Measurements from ENCODE around the gene ATP1A2.

DNA sequence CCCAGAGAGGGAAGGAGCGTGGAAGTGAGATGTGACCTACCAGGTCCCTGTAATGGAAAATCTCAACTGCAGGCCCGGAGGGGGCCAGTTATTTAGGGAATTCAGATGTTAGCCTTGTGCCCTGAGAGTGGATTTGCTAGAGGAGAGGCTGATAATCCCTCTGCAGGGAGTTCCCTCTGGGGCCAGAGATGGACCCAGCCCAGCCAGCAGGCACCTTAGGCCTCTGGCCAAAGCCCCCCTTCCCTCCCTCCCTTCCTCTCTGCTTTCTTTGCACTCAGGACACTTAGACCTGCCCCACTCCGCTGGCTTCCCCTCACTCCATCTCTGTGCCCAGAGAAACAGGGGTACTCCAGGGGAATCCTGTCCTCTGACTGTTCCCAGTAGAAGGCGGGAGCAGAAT lies 1.5 kb upstream of the ATP1A2 start:
- TF ChIP-seq EZH2 (IDR thresholded peaks at IDR 0.05; ENCODE audit: low read depth, unreplicated experiment) (no peak), JUNB (IDR thresholded peaks at IDR 0.05; ENCODE audit: unreplicated experiment) (no peak), POLR2AphosphoS5 (IDR thresholded peaks at IDR 0.05; ENCODE audit: low read depth) (no peak), EZH2phosphoT487 (IDR thresholded peaks at IDR 0.05; ENCODE audit: unreplicated experiment) (no peak), CREB1 (CRISPR knock-in tag; IDR thresholded peaks at IDR 0.05; ENCODE audit: low read depth) (no peak), ZNF331 (CRISPR knock-in tag; IDR thresholded peaks at IDR 0.05; ENCODE audit: low read depth) (no peak), NANOG (IDR thresholded peaks at IDR 0.05; ENCODE audit: borderline replicate concordance) (no peak), ZNF114 (CRISPR knock-in tag; IDR thresholded peaks at IDR 0.05) (no peak)
- TF ChIP-seq, protein P1, sequence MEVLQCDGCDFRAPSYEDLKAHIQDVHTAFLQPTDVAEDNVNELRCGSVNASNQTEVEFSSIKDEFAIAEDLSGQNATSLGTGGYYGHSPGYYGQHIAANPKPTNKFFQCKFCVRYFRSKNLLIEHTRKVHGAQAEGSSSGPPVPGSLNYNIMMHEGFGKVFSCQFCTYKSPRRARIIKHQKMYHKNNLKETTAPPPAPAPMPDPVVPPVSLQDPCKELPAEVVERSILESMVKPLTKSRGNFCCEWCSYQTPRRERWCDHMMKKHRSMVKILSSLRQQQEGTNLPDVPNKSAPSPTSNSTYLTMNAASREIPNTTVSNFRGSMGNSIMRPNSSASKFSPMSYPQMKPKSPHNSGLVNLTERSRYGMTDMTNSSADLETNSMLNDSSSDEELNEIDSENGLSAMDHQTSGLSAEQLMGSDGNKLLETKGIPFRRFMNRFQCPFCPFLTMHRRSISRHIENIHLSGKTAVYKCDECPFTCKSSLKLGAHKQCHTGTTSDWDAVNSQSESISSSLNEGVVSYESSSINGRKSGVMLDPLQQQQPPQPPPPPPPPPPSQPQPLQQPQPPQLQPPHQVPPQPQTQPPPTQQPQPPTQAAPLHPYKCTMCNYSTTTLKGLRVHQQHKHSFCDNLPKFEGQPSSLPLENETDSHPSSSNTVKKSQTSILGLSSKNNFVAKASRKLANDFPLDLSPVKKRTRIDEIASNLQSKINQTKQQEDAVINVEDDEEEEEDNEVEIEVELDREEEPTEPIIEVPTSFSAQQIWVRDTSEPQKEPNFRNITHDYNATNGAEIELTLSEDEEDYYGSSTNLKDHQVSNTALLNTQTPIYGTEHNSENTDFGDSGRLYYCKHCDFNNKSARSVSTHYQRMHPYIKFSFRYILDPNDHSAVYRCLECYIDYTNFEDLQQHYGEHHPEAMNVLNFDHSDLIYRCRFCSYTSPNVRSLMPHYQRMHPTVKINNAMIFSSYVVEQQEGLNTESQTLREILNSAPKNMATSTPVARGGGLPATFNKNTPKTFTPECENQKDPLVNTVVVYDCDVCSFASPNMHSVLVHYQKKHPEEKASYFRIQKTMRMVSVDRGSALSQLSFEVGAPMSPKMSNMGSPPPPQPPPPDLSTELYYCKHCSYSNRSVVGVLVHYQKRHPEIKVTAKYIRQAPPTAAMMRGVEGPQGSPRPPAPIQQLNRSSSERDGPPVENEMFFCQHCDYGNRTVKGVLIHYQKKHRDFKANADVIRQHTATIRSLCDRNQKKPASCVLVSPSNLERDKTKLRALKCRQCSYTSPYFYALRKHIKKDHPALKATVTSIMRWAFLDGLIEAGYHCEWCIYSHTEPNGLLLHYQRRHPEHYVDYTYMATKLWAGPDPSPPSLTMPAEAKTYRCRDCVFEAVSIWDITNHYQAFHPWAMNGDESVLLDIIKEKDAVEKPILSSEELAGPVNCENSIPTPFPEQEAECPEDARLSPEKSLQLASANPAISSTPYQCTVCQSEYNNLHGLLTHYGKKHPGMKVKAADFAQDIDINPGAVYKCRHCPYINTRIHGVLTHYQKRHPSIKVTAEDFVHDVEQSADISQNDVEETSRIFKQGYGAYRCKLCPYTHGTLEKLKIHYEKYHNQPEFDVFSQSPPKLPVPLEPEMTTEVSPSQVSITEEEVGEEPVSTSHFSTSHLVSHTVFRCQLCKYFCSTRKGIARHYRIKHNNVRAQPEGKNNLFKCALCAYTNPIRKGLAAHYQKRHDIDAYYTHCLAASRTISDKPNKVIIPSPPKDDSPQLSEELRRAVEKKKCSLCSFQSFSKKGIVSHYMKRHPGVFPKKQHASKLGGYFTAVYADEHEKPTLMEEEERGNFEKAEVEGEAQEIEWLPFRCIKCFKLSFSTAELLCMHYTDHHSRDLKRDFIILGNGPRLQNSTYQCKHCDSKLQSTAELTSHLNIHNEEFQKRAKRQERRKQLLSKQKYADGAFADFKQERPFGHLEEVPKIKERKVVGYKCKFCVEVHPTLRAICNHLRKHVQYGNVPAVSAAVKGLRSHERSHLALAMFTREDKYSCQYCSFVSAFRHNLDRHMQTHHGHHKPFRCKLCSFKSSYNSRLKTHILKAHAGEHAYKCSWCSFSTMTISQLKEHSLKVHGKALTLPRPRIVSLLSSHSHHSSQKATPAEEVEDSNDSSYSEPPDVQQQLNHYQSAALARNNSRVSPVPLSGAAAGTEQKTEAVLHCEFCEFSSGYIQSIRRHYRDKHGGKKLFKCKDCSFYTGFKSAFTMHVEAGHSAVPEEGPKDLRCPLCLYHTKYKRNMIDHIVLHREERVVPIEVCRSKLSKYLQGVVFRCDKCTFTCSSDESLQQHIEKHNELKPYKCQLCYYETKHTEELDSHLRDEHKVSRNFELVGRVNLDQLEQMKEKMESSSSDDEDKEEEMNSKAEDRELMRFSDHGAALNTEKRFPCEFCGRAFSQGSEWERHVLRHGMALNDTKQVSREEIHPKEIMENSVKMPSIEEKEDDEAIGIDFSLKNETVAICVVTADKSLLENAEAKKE (CRISPR knock-in tag; IDR thresholded peaks at IDR 0.05) = no peak
- TF ChIP-seq, protein P2, sequence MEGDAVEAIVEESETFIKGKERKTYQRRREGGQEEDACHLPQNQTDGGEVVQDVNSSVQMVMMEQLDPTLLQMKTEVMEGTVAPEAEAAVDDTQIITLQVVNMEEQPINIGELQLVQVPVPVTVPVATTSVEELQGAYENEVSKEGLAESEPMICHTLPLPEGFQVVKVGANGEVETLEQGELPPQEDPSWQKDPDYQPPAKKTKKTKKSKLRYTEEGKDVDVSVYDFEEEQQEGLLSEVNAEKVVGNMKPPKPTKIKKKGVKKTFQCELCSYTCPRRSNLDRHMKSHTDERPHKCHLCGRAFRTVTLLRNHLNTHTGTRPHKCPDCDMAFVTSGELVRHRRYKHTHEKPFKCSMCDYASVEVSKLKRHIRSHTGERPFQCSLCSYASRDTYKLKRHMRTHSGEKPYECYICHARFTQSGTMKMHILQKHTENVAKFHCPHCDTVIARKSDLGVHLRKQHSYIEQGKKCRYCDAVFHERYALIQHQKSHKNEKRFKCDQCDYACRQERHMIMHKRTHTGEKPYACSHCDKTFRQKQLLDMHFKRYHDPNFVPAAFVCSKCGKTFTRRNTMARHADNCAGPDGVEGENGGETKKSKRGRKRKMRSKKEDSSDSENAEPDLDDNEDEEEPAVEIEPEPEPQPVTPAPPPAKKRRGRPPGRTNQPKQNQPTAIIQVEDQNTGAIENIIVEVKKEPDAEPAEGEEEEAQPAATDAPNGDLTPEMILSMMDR (conservative IDR thresholded peaks at IDR 0.05; ENCODE audit: low read depth in 2 of 2) = no peak
- TF ChIP-seq, protein P3, sequence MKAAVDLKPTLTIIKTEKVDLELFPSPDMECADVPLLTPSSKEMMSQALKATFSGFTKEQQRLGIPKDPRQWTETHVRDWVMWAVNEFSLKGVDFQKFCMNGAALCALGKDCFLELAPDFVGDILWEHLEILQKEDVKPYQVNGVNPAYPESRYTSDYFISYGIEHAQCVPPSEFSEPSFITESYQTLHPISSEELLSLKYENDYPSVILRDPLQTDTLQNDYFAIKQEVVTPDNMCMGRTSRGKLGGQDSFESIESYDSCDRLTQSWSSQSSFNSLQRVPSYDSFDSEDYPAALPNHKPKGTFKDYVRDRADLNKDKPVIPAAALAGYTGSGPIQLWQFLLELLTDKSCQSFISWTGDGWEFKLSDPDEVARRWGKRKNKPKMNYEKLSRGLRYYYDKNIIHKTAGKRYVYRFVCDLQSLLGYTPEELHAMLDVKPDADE (IDR thresholded peaks at IDR 0.05) = no peak
- TF ChIP-seq, protein P4, sequence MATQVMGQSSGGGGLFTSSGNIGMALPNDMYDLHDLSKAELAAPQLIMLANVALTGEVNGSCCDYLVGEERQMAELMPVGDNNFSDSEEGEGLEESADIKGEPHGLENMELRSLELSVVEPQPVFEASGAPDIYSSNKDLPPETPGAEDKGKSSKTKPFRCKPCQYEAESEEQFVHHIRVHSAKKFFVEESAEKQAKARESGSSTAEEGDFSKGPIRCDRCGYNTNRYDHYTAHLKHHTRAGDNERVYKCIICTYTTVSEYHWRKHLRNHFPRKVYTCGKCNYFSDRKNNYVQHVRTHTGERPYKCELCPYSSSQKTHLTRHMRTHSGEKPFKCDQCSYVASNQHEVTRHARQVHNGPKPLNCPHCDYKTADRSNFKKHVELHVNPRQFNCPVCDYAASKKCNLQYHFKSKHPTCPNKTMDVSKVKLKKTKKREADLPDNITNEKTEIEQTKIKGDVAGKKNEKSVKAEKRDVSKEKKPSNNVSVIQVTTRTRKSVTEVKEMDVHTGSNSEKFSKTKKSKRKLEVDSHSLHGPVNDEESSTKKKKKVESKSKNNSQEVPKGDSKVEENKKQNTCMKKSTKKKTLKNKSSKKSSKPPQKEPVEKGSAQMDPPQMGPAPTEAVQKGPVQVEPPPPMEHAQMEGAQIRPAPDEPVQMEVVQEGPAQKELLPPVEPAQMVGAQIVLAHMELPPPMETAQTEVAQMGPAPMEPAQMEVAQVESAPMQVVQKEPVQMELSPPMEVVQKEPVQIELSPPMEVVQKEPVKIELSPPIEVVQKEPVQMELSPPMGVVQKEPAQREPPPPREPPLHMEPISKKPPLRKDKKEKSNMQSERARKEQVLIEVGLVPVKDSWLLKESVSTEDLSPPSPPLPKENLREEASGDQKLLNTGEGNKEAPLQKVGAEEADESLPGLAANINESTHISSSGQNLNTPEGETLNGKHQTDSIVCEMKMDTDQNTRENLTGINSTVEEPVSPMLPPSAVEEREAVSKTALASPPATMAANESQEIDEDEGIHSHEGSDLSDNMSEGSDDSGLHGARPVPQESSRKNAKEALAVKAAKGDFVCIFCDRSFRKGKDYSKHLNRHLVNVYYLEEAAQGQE (IDR thresholded peaks at IDR 0.05; ENCODE audit: unreplicated experiment) = no peak
